Measurements from ENCODE around the gene HUNK.

The HUNK gene

GRCh38 chr21:31898933-31899630 lies 26.3 kb downstream of the HUNK start:
- DNase-seq, result no peak

- no peak for DNase-seq
These were observed 27.5 kb downstream of the HUNK start for GRCh38 chr21:31900121-31900895.

GRCh38 chr21:31901315-31901714 lies 28.5 kb downstream of the HUNK start:
- no peak for DNase-seq

- DNase-seq, result no peak
These were observed 29.6 kb downstream of the HUNK start for GRCh38 chr21:31902438-31902837.

DNA sequence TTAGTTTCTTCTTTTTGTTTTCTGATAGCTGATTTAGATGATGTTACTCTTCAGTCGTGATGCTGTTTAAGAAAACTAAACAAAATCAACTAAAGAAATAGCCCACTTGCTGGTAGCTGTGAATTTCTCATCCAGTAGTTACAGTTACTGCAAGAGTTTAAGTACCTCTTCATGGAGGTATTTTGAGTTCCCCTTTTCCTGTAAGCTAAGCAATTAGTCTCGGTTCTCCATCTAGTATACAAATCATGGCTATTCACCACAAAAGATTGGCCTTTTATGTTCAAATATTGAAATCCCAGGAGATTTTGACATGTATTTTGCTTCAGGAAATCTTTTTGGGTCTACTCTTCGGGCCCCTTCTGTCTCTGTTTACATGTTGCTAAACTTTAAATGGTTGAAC lies 31.1 kb downstream of the HUNK start:
- no peak for DNase-seq

- DNase-seq, result no peak
These were observed 33.0 kb downstream of the HUNK start for GRCh38 chr21:31905503-31906451.

DNA sequence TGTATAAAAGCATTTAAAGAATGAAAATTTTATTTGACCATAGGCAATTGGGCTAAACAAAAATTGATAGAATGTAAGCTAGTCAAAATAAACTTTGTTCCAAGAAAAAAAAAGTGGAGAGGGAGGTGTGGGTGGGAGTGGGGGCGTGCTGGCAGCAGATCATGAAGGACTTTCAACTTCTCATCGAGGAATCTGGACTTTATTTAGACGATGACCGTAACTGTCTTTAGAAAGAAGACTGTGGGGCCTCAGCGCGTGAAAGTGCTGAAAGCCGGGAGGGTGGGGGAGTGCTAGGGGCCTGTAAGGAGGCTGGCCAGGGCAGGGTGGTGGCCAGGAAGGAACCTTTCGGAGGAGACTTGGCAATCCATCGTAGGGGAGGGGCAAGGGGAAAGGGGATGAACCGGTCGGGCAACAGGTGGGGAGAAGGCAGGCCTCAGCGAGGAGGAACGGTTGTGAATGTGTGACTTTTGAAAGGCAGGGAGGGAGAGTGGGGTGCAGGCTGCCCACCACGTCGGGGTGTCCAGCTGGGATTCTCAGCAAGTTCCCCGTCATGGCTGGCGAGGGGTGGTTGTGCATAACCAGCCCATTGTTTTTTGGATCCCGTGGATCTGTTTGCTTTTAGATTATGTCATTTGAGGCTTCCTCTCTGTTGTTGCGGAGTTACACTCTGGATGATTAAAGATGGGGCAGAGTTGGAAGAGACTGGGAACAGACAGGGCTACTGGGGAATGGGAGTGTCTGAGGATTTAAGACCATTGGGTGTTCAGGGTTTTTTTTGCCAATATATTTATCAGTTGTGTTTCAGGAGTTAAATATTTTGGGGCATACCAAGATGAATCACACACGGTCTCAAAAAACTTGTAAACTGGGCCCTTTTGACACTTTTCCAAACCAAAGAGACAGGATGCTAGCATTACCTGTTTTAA lies 35.5 kb downstream of the HUNK start:
- no peak for DNase-seq

DNA sequence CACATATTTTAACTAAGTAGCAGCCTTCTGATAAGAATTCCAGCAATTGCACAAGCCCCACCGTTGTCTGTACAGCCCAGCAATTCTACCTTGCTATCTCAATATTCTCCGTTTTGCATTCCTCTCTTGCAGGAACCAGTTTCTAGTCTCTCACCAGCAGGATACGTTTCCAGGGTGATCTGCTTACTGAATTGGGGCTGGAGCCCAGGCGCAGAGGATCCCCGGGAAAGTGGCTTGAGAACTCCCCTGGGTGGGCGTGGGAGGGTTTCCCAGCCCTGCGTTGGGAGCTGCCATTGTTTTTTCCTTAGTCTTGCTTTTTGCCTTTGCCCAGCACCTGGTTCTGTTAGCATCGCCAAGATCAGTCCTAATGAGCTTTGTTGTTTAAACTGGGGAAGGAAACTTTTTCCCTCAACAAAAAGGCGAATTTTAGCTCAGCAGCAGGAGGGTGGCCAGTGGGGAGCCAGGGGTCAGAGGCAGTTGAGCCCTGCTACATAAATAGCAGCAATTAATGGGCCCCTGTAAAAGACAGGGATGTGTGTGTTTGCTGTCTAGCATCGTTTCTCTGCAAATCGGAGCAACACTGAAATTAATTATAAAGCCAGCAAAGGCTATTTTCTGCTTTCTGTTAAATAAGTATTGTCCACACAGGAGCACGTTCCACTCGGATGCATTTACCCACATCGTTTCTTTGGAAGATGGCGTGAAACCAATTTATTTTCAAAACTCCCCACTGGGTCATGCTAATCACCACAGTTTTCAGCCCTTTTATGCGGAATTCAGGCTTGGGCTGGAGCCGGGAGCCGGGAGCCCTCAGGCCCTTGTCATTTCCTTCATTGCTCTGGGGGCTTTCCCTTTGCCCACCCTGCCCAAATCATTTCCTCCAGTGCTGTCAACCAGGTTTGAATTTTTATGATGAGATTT lies 36.6 kb downstream of the HUNK start:
- no peak for DNase-seq

GRCh38 chr21:31910074-31910470 lies 37.3 kb downstream of the HUNK start:
- DNase-seq, result no peak

DNA sequence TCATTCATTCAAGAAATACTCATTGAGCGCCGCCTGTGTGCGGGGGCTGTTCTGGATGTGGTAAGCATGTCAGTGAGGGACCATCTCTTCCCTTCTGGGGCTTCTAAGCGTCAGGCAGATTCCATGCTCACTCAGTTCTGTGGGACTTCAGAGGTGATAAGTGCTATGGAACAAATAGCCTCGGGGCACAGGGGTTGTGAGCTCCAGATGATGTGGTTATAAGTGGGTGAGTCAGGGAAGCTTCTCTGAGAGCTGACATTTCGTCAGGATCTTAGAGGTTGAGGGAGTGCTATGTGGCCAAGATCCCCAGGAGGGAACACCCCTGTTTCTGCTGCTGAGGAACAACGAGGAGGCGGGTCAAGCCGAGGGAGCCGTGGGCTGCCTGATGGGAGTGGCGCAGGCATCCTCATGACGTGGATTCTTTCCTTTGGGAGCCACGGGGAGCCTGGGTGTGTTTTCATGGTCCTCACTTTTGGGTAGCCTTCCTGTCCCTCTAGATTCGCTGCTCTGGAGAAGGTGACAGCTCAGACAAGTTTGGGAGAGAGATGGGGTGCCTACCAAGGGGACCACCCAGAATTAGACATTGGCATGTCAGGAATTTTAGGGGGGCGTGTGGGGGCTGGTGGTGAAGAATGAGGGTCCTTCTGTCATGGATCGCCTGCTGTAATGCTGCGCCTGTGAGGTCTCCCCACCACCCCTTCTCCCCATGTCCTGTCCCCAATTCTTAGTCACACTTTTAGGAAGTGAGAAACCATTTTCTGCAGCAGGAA lies 38.5 kb downstream of the HUNK start:
- DNase-seq, result no peak

- no peak for DNase-seq
These were observed 39.7 kb downstream of the HUNK start for GRCh38 chr21:31912501-31912900.

DNA sequence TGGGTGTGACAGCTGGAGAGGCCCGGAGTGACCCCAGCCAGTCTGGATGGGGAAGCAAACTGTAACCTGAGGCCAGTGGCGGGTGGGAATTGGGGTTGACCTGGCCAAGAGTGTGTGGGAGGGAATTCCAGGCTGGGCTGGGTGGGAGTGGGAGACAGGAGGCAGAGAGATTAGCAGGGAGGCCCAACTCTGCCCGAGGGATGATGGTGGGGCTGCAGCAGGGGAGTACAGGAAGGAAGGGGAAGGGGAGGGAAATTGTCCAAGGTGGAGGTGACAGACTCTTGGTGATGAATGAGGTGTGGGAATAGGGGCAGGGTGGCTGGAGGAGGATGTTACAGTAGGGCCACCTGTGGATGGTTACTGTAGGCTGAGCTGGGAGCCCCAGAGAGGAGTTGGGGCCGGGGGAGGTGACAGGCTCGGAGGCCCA lies 40.4 kb downstream of the HUNK start:
- DNase-seq, result no peak

GRCh38 chr21:31914472-31914871 lies 41.7 kb downstream of the HUNK start:
- no peak for DNase-seq

- no peak for DNase-seq
These were observed 42.7 kb downstream of the HUNK start for GRCh38 chr21:31915566-31915965.

DNA sequence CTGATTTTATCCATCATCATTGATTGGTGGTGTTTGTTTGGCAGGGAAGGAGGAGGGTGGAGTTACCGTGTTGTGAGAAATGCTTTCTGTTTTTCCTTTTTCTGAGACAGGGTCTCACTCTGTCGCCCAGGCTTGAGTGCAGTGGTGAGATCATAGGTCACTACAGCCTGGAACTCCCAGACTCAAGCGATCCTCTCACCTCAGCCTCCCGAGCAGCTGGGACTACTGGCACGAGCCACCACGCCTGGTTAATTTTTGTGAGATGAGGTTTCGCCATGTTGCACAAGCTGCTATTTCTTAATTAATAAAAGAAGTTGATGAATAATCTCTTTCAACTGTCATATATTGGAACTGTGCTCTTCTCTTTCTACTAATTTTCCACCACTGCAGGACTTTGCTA lies 44.3 kb downstream of the HUNK start:
- no peak for DNase-seq

DNA sequence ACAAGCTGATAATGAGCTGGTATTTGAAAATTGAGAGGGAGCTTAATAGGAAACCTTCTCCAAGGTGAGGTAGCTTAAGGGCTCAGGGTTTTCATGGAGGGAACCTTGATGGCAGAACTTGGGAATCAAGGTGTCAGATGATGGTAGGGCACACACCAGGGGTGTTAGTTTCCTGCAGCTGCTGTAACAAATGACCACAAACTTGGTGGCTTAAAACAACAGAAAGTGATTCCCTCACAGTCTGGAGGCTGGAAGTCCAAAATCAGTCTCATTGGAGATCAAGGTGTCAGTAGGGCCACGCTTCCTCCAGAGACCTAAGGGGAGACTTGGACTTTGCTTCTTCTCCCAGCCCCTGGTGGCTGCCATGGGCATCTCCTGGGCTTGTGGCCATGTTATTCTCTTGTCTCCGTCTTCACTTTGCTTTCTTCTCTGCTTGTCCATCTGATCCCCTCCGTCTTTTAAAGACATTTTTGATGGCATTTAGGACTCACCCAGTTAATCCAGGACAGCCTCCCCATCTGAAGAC lies 45.5 kb downstream of the HUNK start:
- no peak for DNase-seq

DNA sequence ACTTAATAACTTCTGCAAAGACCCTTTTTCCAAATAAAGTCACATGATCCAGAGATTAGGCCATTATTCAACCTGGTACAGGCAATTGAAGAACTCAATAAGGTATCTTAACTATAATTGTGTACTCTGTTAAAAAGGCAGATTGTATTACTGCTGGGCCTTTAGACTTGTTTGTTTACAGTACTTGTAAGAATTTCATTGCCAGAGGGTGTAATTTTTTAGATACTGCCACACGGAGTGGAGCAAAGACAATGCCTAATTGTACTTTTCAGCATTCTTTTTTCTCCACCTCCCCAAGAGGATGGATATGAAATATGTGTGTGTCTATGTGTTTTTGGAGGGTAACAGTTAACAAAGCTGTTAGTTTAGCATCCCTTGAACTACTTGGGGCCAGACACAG lies 47.5 kb downstream of the HUNK start:
- DNase-seq, result no peak

DNA sequence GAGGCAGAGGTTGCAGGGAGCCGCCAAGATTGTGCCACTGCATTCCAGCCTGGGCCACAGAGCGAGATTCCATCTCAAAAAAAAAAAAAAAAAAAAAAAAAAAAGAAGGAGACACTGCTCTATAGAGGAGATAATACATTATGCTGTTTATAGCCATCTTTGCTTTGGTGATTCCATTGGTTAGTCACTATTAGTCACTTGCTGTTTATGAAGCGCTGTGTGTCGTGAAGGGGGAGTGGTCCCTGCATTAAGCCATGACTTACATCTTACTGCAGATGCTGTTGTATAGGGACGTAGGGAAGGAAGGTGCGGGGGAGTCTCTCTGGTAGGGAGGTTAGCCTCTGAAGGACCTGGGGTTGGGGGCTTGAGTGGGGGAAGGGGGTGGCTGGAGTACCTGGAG lies 48.3 kb downstream of the HUNK start:
- DNase-seq, result no peak

GRCh38 chr21:31922881-31923280 lies 50.1 kb downstream of the HUNK start:
- DNase-seq, result no peak

GRCh38 chr21:31923756-31924155 lies 50.9 kb downstream of the HUNK start:
- DNase-seq, result no peak
